ENCODE data around the gene CDH20.
"Not testable (repeated sequence)": the region's sequence is repeated elsewhere in the genome, so short reads cannot be mapped to it uniquely, and the experiment has no call there.

The CDH20 gene

GRCh38 chr18:61350578-61350977 lies 17.3 kb downstream of the CDH20 start:
- no peak for DNase-seq

GRCh38 chr18:61352059-61352458 lies 18.8 kb downstream of the CDH20 start:
- no peak for DNase-seq

GRCh38 chr18:61352611-61353010 lies 19.4 kb downstream of the CDH20 start:
- no peak for DNase-seq

- no peak for DNase-seq
Measured at GRCh38 chr18:61360404-61361383, 27.5 kb downstream of the CDH20 start.

DNA sequence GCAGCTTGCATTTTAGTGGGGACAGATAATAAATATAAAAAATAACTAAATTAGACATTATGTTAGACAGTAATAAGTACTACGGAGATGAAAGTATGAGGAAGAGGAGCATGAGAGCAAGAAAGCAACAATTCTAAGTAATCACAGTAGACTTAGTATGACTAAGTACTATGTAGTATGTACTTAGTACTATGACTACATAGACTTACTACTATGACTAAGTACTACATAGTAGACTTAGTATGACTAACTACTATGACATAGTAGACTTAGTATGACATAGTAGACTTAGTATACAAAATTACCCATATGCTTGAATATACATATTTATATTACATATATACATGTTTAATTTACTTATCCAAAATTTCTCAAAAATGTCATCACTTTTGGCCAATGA lies 29.3 kb downstream of the CDH20 start:
- no peak for DNase-seq

DNA sequence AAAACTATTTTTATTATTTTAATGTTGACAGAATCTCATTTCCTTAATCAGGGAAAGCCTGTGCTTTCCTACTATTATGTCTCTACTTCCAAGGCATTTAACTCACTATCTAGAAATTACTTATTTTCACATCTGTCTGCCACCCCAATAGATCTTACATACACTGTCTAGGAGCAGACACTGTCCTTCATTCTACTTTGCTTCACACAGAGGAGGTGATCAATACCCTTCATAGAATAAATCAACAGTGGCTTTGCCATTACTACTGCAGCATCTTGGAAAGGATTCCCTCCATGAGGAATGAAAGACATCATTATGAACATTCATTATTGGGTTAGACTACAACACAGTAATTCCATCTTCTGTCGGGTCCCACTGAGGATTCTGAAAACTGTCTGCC lies 31.7 kb downstream of the CDH20 start:
- DNase-seq = no peak

DNA sequence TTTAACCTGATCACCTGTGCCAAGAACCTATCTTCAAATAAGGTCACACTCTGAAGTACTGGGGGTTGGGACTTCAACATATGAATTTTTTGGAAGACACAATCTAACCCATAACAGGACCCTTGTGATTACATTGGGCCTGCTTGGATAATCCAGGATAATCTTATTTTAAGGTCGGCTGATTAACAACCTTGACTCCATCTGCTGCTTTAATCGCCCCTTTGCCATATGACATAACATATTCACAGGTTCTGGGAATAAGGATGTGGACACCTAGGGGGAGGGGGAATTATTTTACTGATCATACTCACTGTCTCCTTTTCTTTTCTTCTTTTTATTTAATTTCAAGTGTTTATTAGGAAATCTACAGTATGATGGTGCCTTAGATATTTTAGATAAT lies 34.8 kb downstream of the CDH20 start:
- no peak for DNase-seq

DNA sequence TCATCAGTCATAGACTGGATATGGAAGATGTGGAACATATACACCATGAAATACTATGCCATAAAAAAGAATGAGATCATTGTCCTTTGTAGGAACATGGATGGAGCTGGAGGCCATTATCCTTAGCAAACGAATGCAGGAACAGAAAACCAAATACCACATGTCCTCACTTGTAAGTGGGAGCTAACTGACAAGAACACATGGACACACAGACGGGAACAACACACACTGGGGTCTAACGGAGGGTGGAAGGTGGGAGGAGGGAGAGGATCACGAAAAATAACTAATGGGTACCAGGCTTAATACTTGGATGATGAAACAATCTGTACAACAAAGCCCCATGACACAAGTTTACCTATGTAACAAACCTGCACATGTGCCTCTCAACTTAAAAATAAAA lies 36.4 kb downstream of the CDH20 start:
- DNase-seq = not testable (repeated sequence)

- DNase-seq = no peak
Measured at GRCh38 chr18:61371111-61371510, 37.9 kb downstream of the CDH20 start.

DNA sequence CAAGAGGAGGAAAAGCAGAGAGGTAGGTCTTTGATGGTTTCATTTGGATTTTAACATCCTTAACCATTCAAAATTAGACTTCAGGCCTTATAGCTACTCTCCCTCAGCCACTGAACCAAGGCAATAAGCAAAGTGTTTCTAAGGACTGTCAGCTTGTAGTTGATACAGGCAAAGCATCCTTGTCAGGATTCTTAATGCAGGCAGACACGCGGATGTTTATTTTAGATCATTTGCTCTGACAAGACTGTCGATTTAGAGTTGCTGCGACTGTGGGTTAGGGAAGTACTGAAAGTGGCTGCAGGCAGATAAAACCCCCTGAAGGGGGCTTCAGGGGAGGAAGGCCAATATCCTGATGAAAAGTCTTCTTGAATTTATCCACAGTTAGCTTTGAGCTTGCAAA lies 46.6 kb downstream of the CDH20 start:
- no peak for DNase-seq

DNA sequence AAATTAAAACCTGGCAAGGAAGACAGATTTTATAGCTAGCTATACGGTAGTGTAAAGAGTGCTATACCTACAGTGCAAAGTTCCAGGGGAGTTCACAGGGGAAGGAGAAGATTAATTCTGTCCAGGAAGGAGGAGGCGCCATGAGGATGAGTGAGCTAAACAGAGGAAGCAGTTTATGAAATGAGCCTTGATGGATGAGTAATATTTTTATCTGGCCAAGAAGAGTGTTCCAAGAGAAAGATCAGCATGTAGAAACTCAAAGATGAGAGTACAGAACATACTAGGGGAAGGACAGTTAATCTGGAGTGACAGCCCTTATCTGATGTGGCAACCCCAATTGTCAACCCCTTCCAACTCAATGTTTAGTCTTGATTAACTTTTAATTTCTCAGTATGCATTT lies 54.8 kb downstream of the CDH20 start:
- DNase-seq = no peak

DNA sequence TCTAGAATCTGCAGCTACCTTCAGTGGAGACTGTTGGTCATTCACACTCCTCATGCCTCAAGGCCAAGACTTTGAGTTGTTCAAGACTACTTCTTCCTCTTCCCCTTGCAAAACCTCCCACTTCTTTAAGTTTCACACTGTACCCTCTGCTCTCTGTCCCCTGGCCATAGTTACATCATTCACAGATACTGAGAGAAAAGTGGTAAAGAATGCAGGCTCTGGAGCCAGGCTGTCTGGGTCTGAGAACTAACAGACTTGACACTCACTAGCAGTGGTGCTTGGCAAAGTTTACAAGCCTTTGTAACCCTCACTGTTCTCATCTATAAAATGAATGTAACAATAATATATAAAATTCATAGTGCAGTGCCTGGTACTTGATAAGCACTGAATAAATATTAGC lies 61.8 kb downstream of the CDH20 start:
- DNase-seq = no peak

GRCh38 chr18:61397222-61397621 lies 64.0 kb downstream of the CDH20 start:
- DNase-seq = no peak

- no peak for DNase-seq
Measured at GRCh38 chr18:61398961-61399705, 65.9 kb downstream of the CDH20 start.

DNA sequence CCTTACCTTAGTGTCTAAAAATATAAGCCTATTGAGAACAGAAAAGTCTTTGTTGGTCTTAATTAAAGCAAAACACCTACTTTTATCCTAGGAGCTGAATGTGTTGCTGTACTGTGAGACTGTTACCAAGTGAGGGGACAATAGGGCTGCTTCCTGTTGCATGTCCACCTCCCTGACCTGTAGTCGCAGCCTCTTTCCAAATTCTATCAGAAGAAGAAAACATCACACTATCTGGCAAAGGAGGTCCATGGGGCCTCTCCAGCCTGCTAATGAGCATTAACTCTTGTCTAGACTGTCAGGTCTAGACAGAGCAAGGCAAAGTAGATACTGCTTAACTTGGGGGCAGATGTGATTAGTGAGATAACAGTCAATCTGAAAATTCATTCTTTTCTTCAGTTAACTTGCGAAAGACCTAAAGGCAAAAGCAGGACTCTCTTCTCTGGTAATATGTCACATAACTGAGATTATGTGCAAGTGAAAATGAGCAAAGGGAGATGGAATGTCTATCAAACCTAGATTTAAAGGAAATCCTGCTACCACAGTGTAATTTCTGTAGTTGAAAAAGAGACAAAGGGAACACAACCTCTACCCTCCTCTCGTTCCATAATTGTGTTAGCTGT lies 66.9 kb downstream of the CDH20 start:
- DNase-seq = no peak

- DNase-seq = no peak
Measured at GRCh38 chr18:61400716-61401115, 67.5 kb downstream of the CDH20 start.

DNA sequence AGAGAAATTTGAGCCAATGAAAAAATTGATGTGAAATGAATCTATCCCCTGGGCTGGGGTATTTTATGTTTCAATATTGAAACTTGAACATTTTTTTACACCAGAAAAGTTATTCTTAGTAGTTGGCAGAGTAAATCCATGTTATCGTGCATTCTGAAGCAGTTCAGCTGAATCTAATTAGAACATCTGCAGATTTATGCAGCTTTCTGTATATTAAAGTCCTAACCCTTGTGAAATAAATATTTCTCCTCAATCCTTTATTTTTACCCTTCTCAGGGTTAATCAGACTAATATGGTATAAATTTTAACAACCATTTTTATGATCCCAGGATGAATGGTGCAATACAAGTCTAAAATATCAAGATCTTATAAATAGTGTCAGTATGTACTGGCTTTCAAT lies 69.5 kb downstream of the CDH20 start:
- no peak for DNase-seq

DNA sequence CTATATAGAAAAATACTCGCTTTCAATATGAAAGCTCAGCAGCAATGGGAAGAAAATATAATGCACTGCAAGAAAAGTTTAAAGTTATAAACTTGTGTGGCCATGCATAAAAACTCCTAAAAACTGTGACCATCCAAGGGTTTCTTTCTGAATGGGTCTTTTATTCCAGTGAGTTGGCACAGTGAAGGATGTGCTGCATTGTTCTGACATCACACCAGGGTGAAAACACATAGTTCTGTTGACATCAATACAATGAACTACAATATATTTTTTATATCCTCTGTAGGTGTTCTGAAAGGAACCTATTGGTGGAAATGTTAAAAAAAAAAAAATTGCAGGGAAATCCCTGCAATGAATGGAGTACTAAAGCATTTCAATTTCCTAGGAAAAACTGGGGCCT lies 80.2 kb downstream of the CDH20 start:
- no peak for DNase-seq

DNA sequence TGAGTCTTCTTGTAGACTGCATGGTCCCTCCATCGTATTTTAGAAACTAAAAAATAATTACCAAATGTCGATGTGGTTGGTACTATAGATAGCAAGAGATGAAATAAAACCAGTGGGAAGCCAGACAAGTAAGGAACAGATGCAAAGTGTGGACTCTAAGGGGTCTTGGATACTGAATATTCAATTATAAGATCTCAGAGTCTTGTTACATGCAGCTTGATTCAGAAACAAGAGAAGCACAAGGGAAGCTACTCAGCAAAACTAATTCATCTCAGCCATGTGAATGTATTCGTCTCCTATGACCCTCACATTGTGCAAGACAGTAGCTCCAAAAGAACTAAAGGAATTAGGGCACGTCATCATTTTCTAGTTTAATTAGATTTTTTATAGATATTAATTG lies 80.9 kb downstream of the CDH20 start:
- no peak for DNase-seq

DNA sequence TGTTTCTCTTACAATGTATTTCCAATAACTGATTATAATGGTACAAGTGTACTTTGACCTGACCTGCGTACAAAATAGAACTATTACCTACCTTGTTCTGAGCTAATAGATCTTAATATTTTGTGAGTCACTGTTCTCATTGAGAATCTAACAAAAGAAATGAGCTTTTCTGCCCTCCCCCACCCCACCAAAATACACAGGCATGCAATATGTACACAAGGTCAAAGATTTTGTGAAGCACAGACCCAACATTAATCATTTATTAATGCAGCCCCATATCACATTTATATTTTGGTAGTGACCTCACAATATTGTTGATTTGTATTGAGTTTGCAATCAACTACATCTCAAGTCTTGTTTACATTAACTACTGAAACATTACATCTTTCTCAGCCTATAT lies 86.5 kb downstream of the CDH20 start:
- no peak for DNase-seq

GRCh38 chr18:61420218-61420885 lies 87.1 kb downstream of the CDH20 start:
- no peak for DNase-seq

- no peak for DNase-seq
Measured at GRCh38 chr18:61426492-61427053, 93.3 kb downstream of the CDH20 start.

- DNase-seq = no peak
Measured at GRCh38 chr18:61428266-61428665, 95.0 kb downstream of the CDH20 start.
